Lower lobe of right lung (tissue), 2 donors: Measurements from ENCODE around the gene ZNF773. TPM values are rescaled to one million over a fixed set of nuclear protein-coding genes. Genes with fewer than 3 reads are reported as not detected.
"Not testable (repeated sequence)": the region's sequence is repeated elsewhere in the genome, so short reads cannot be mapped to it uniquely, and the experiment has no call there.

Experiments
- ATAC-seq, 2 donors: fragments of 200-7000 bp; cut with Tn5 transposase; one replicate each; pipeline ENCODE4 v1.9.1; 2020 to 2022; ENCODE audit warnings: mild to moderate bottlenecking in 2 of 2, moderate library complexity in 2 of 2
- DNase-seq: peaks from one replicate; pipeline ENCODE4 v3.0.0-alpha.2; 2020
- H3K27ac ChIP-seq: fragments of 200-600 bp; one replicate; pipeline ENCODE4 v1.8.0; 2022
- H3K27me3 ChIP-seq: fragments of 200-600 bp; one replicate; pipeline ENCODE4 v1.8.0; 2022; ENCODE audit warnings: low read depth
- H3K36me3 ChIP-seq: fragments of 200-600 bp; one replicate; pipeline ENCODE4 v1.8.0; 2022; ENCODE audit warnings: mild to moderate bottlenecking
- H3K4me1 ChIP-seq: fragments of 200-600 bp; one replicate; pipeline ENCODE4 v1.8.0; 2022
- H3K4me3 ChIP-seq: fragments of 200-600 bp; one replicate; pipeline ENCODE4 v1.8.0; 2022; ENCODE audit warnings: mild to moderate bottlenecking
- H3K9me3 ChIP-seq: fragments of 200-600 bp; one replicate; pipeline ENCODE4 v1.8.0; 2022
- intact Hi-C: fragments of 100-400 bp; cut with DNase I; formaldehyde crosslinking; loops from one replicate; pipeline ENCODE4 v1.11.0; 2022
- total RNA-seq: library from RNA; stranded (reverse); fragmentation: NEBNext Ultra II Directional; extraction: Animal tissue kit (Norgen Biotek cat#: 25700); gene quantifications from one replicate; pipeline ENCODE4 v1.2.1, GENCODE V29; 2021
- TF ChIP-seq, protein P1 (sequence below): fragments of 200-600 bp; IDR thresholded peaks from one replicate; pipeline ENCODE4 v1.8.0; 2022; ENCODE audit warnings: antibody characterized with exemption, mild to moderate bottlenecking
- donor health status: DM: no; HTN: yes; CAD: no; lungs with severe emphysema.

The ZNF773 gene
- total RNA-seq, 1 donor from 2014 or later: 8.4 TPM

- H3K9me3 ChIP-seq: peaks cover 65% of the 10 kb centered on the region
- intact Hi-C loops: no loop called here
- no peak overlapping the region for H3K4me3 ChIP-seq
- H3K4me1 ChIP-seq: no peaks in the 10 kb centered on the region
- TF ChIP-seq, protein P1, sequence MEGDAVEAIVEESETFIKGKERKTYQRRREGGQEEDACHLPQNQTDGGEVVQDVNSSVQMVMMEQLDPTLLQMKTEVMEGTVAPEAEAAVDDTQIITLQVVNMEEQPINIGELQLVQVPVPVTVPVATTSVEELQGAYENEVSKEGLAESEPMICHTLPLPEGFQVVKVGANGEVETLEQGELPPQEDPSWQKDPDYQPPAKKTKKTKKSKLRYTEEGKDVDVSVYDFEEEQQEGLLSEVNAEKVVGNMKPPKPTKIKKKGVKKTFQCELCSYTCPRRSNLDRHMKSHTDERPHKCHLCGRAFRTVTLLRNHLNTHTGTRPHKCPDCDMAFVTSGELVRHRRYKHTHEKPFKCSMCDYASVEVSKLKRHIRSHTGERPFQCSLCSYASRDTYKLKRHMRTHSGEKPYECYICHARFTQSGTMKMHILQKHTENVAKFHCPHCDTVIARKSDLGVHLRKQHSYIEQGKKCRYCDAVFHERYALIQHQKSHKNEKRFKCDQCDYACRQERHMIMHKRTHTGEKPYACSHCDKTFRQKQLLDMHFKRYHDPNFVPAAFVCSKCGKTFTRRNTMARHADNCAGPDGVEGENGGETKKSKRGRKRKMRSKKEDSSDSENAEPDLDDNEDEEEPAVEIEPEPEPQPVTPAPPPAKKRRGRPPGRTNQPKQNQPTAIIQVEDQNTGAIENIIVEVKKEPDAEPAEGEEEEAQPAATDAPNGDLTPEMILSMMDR: no peak
- DNase-seq (no peak), ATAC-seq (no peak)
- H3K27ac ChIP-seq: no peak overlapping the region
- H3K36me3 ChIP-seq: no peaks in the 10 kb centered on the region
- H3K27me3 ChIP-seq: no peaks in the 10 kb centered on the region
These were observed 13.1 kb downstream of the ZNF773 start for GRCh38 chr19:57512845-57513244.

DNA sequence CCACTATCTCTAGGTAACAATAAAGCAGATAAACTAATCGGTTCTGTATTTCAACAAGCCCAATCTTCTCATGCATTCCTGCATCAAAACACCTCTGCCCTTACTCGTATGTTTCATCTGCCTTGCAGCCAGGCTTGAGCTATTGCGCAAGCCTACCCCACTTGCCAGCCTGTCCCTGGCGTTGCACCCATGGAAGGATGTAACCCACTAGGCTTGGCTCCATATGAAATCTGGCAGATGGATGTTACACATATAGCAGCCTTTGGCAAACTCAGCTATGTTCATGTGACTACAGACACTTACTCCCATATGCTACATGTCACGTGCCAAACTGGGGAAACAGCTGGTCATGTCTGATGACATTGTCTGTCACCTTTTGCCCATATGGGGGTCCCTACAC is 15.5 kb downstream of the ZNF773 start:
- Histone ChIP-seq H3K4me1 (no peaks in the 10 kb centered on the region), H3K9me3 (peaks cover 44% of the 10 kb centered on the region), H3K4me3 (no peak overlapping the region), H3K27ac (no peak overlapping the region), H3K36me3 (no peaks in the 10 kb centered on the region), H3K27me3 (no peaks in the 10 kb centered on the region)
- ATAC-seq: no peak
- TF ChIP-seq, protein P1: no peak
- no peak for DNase-seq
- intact Hi-C loops: no loop called here

DNA sequence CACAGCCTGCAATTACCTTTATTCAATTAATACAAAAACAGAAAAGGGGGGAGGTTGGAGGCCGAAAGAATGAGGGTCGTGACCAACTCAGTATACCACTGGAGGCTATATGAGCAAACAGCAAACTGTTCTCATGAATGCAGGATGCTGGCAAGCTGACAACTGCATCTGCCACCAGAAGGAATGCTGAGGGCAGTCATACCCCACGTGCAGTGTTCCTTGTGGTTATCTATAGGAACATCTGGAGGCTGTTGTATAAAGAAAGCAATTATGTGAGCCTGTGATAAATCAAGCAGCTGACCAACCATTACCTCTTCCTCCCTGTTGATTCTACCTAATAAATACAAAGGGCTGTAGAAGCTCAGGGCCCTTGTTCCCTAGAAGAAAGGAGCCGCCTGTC is 18.3 kb downstream of the ZNF773 start:
- not testable (repeated sequence) for DNase-seq
- H3K9me3 ChIP-seq: peaks cover 19% of the 10 kb centered on the region

DNA sequence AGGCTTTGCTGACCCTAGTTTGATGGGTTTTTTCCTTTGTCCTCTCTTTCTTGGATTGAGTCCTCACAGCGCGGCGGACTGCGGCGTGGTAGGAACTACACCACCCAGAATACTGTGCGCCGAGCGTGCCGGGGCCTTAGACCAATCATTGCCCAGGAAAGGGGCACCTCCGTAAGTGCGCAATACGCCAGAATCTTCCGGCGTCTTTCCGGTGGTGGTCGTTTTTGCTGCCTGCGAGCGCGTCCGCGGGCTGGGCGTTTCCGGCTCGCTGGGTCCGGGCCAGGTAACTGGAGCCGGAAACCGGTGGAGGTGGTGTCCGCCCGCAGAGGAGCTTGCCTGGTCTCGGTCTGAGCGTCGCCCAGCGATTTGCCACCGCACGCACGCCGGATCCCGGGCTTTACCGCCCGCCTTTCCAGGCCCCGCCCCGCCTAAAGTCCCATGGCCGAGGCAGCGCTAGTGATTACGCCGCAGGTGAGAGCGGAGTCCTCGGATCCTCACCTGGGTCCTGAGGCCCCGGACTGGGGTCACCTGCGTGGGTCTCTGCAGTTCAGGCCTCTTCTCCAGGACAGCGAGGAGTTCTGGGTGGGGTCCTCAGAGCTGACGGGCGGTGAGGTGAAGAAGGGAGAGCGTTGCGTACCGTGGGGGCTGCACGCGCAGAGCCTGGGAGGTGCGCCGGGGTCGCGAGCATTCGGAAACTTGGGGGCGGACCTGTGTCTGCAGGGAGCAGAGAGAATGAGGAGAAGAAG is 27.6 kb downstream of the ZNF773 start, which contains the start of gene ZNF549:
TSS of gene ZNF549 (plus strand) at position 221 of the 746 bp plus-strand sequence. CDS start at position 439, 218 bp downstream.
- peaks cover 21% of the 10 kb centered on the region for H3K9me3 ChIP-seq
- peak within 1 kb of the TSS; percentile 87 for H3K27ac ChIP-seq
- intact Hi-C loops: no loop called here
- TF ChIP-seq, protein P1: no peak
- peaks cover 14% of the 10 kb centered on the region for H3K4me1 ChIP-seq
- ATAC-seq (peak; percentile 100), DNase-seq (peak; percentile 90)
- no peaks in the 10 kb centered on the region for H3K27me3 ChIP-seq
- peaks cover 14% of the 10 kb centered on the region for H3K36me3 ChIP-seq
- H3K4me3 ChIP-seq: peak within 1 kb of the TSS; percentile 87

More for the DNA sequence above, 18.3 kb downstream of the ZNF773 start:
- intact Hi-C loops, H3K36me3 ChIP-seq, H3K27me3 ChIP-seq, H3K27ac ChIP-seq, ATAC-seq, H3K4me1 ChIP-seq, H3K4me3 ChIP-seq: not testable (repeated sequence)

GRCh38 chr19:57537953-57538547 is 38.3 kb downstream of the ZNF773 start:
- TF ChIP-seq, protein P1: no peak
- DNase-seq: no peak
- H3K4me1 ChIP-seq: no peaks in the 10 kb centered on the region
- no peaks in the 10 kb centered on the region for H3K27me3 ChIP-seq
- intact Hi-C loops: no loop called here
- H3K27ac ChIP-seq: no peak overlapping the region
- peaks cover 100% of the 10 kb centered on the region for H3K9me3 ChIP-seq
- H3K36me3 ChIP-seq: peaks cover 46% of the 10 kb centered on the region
- no peak for ATAC-seq
- H3K4me3 ChIP-seq: no peak overlapping the region

GRCh38 chr19:57546513-57546912 is 46.8 kb downstream of the ZNF773 start:
- H3K27ac ChIP-seq: no peak overlapping the region
- peaks cover 75% of the 10 kb centered on the region for H3K36me3 ChIP-seq
- DNase-seq (no peak), ATAC-seq (no peak)
- intact Hi-C loops: no loop called here
- H3K4me1 ChIP-seq: no peaks in the 10 kb centered on the region
- no peak overlapping the region for H3K4me3 ChIP-seq
- TF ChIP-seq, protein P1: no peak
- H3K27me3 ChIP-seq: no peaks in the 10 kb centered on the region
- H3K9me3 ChIP-seq: peaks cover 98% of the 10 kb centered on the region
